H1 (cell line): Measurements from ENCODE around the gene LEKR1. TPM values are rescaled to one million over a fixed set of nuclear protein-coding genes. Genes with fewer than 3 reads are reported as not detected.

Source experiments
- ASH2L ChIP-seq: fragments of 200-600, 300-600 bp; sonication (generic); IDR thresholded peaks from one replicate; pipeline ENCODE4 v1.7.1; 2017; ENCODE audit warnings: low read length
- CREB1 ChIP-seq: IDR thresholded peaks from 2 replicates; pipeline ENCODE4 v1.6.1; 2012; ENCODE audit warnings: inconsistent platforms
- EP300 ChIP-seq, 2 experiments: IDR thresholded peaks; 1 replicate in 1 of 2; 2 replicates in 1 of 2; pipeline ENCODE4 v1.6.1; 2011 to 2012; ENCODE audit warnings: low read depth in 2 of 2, low read length in 2 of 2, mild to moderate bottlenecking in 2 of 2, borderline replicate concordance in 1 of 2, inconsistent platforms in 1 of 2, moderate library complexity in 1 of 2
- GABPA ChIP-seq: IDR thresholded peaks from 2 replicates; pipeline ENCODE4 v1.6.1; 2011; ENCODE audit warnings: mild to moderate bottlenecking, low read length, moderate library complexity, borderline replicate concordance; ENCODE audit not compliant: insufficient read depth
- HDAC6 ChIP-seq: IDR thresholded peaks from one replicate; pipeline ENCODE4 v1.7.1; 2012; ENCODE audit warnings: low read depth, mild to moderate bottlenecking, inconsistent platforms, low read length, moderate library complexity
- MAFK ChIP-seq: IDR thresholded peaks from 2 replicates; pipeline ENCODE4 v1.6.1; 2012; ENCODE audit warnings: low read depth, mild to moderate bottlenecking, improper control_type of control experiment, low read length
- NANOG ChIP-seq: IDR thresholded peaks from 2 replicates; pipeline ENCODE4 v1.6.1; 2011; ENCODE audit warnings: low read length, low read depth, mild to moderate bottlenecking, inconsistent platforms; ENCODE audit not compliant: insufficient read depth, poor library complexity, severe bottlenecking
- POLR2A ChIP-seq, 2 experiments: IDR thresholded peaks; 1 replicate in 1 of 2; 2 replicates in 1 of 2; pipeline ENCODE4 v1.6.1; 2011; ENCODE audit warnings: low read depth in 2 of 2, low read length in 2 of 2, mild to moderate bottlenecking in 2 of 2; ENCODE audit errors: control extremely low read depth in 1 of 2
- RFX5 ChIP-seq: IDR thresholded peaks from 2 replicates; pipeline ENCODE4 v1.6.1; 2011; ENCODE audit warnings: low read depth, low read length, improper control_type of control experiment, borderline replicate concordance
- RXRA ChIP-seq: IDR thresholded peaks from 2 replicates; pipeline ENCODE4 v1.6.1; 2011; ENCODE audit warnings: low read depth, mild to moderate bottlenecking, low read length, moderate library complexity; ENCODE audit not compliant: insufficient read depth
- polyA plus RNA-seq, 7 experiments: library from polyadenylated mRNA; depleted of rRNA in 3 of 7; stranded (reverse) in 5 of 7; unstranded in 2 of 7; fragments of >200 nt in 5 of 7; fragments of 200-250 nt in 2 of 7; gene quantifications; 1 replicate in 5 of 7; 2 replicates in 1 of 7; 4 replicates in 1 of 7; pipeline versions ENCODE4 v1.2.1 to v1.2.3, GENCODE V29; 2011 to 2013; ENCODE audit warnings: missing spikeins in 2 of 7, mixed read lengths in 2 of 7
- total RNA-seq: library from RNA; stranded (reverse); fragmentation: NEBNext Ultra II Directional; extraction: Animal tissue kit (Norgen Biotek cat#: 25700); gene quantifications from 2 replicates; pipeline ENCODE4 v1.2.1, GENCODE V29; 2021
- TF ChIP-seq, protein P1 (sequence below), 3 experiments: IDR thresholded peaks; 1 replicate in 2 of 3; 2 replicates in 1 of 3; pipeline versions ENCODE4 v1.5.1 to v1.6.1; 2011; ENCODE audit warnings: low read length in 3 of 3, mild to moderate bottlenecking in 3 of 3, inconsistent platforms in 2 of 3, low read depth in 1 of 3, moderate library complexity in 1 of 3; ENCODE audit not compliant: insufficient read depth in 1 of 3; ENCODE audit errors: control extremely low read depth in 1 of 3

The LEKR1 gene
- total and polyA plus RNA-seq, 2 of the 8 experiments (the other 6 are each of a cell fraction or from before 2014, with no cell fraction given) = 0.08 TPM; not detected in 1

DNA sequence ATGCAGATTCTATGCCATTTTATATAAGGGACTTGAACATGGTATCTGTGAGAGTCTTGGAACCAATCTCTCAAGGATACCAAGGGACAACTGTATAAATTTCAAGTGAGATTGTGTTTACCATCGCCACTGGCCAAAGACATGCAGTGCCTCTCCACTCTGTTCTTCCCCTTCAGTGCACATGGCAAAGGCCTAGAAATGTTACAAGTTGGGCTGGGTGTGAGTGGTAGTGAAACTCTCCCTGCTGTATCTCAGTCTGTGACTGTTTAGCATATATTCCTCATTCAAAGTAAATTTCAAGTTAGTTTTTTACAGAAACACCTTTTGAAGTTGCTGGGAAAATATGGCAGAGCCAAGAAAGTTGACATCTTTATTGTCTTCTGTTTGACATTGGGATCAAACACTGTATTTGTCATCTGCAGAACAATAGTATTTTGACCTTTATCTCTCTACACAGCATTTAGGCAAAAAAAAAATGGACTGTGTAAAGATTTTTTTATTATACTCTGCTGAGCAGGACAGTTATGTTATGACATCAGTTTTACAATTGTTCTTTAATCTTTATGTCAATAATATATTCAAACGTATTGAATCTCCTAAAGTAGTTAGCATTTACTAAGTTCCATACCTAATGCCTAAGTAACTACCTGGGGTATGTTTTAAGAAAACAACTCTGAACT, 232.4 kb downstream of the LEKR1 start (continued):
- TF ChIP-seq EP300 (IDR thresholded peaks at IDR 0.05; ENCODE audit: borderline replicate concordance in 1 of 2, low read depth in 2 of 2, low read length in 2 of 2) (no peak), RXRA (no peak), ASH2L (no peak), NANOG (no peak), HDAC6 (no peak), GABPA (no peak), POLR2A (IDR thresholded peaks at IDR 0.05; ENCODE audit: control extremely low read depth in 1 of 2, low read depth in 2 of 2, low read length in 2 of 2) (no peak), CREB1 (no peak), MAFK (no peak), RFX5 (no peak)
- TF ChIP-seq, protein P1, sequence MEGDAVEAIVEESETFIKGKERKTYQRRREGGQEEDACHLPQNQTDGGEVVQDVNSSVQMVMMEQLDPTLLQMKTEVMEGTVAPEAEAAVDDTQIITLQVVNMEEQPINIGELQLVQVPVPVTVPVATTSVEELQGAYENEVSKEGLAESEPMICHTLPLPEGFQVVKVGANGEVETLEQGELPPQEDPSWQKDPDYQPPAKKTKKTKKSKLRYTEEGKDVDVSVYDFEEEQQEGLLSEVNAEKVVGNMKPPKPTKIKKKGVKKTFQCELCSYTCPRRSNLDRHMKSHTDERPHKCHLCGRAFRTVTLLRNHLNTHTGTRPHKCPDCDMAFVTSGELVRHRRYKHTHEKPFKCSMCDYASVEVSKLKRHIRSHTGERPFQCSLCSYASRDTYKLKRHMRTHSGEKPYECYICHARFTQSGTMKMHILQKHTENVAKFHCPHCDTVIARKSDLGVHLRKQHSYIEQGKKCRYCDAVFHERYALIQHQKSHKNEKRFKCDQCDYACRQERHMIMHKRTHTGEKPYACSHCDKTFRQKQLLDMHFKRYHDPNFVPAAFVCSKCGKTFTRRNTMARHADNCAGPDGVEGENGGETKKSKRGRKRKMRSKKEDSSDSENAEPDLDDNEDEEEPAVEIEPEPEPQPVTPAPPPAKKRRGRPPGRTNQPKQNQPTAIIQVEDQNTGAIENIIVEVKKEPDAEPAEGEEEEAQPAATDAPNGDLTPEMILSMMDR (IDR thresholded peaks at IDR 0.05; ENCODE audit: control extremely low read depth in 1 of 3, insufficient read depth in 1 of 3, low read depth in 1 of 3, low read length in 3 of 3) = no peak
